KBM-7 (cell line): ENCODE data around the gene ETV6.
A peak's percentile ranks its signal among the peaks of the same experiment; 100 is the strongest.

Experiments
- DNase-seq: peaks from one replicate; pipeline ENCODE4 v3.0.0-alpha.2; 2015
- in situ Hi-C: fragments of 300-500 bp; cut with MboI; formaldehyde crosslinking; loops from 2 replicates; pipeline ENCODE4 v1.14.3; 2020; ENCODE audit warnings: low sequenced_read_pairs, low pct_unique_long_range_greater_than_20kb, mixed read lengths

ETV6 gene

DNA sequence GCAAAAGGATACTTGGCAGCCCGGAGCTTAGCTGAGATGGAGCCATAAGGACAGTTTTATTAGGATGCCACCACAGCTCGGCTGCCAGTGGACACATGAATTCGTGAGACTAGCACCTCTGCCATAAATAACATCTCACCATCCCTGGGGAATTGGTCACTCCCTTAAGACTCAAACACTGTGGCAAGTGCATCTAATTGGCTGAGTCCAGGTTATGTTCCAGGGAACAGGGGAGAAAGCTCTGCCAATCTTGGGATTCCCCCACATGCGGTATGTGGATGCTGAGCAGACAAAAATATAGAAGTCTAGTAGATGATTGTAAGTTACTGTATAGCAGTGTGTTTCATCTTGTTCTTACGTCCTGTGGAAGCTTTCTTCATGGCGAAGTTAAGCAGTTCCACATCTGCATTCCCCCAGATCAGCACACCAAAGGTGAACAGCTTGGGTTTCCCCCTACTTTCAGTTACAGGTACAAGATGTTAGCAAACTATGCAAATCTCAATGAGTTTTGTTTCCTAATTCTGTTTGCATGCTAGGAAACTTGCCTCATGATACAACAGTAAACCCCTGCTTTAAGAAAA is 131.1 kb downstream of the ETV6 start:
- DNase-seq = no peak
- in situ Hi-C loops = no loop called here

DNA sequence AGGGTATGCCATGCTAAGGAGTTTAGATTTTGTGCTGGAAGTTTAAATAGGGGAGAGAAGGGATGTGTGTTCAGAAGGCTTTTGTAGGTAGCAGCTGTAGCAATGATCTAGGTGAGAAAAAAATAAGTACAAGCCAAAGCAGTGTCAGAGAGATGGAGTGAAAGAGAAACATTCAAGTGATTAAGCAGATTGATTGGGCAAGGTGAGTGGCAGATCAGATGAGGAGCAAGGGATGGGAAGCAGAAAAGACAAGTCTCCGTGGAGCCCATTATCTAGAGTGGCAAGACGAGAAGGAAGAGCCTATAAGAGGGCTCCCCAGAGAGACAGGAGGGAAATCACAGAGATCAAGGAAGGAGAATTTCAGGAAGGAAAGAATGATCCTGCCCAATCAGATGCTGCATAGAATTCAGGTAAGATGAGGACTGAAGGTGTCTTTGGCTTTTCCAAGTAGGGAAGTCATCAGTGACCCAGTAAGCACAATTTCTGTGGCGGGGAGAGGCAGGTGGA is 133.5 kb downstream of the ETV6 start:
- in situ Hi-C loops = no loop called here
- no peak for DNase-seq

DNA sequence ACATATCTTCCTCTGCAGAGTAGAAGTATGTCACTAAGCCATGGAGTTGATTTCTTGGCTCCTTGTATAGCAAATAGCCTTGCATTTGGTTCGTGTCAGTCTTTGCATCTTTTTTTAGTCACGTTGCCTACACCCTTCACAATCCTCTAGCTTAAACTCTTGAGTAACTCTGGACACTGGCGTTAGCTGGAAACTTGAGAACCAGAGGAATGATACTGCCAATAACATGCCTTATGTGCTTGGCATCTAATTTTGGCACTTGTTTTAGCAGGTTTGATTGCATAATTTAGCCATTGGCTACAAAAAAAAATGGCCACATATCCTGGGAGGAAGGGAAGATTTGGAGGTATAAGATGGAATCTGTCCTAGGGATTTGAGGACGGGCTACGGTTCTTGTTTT is 136.2 kb downstream of the ETV6 start:
- no peak for DNase-seq
- in situ Hi-C loops = no loop called here

DNA sequence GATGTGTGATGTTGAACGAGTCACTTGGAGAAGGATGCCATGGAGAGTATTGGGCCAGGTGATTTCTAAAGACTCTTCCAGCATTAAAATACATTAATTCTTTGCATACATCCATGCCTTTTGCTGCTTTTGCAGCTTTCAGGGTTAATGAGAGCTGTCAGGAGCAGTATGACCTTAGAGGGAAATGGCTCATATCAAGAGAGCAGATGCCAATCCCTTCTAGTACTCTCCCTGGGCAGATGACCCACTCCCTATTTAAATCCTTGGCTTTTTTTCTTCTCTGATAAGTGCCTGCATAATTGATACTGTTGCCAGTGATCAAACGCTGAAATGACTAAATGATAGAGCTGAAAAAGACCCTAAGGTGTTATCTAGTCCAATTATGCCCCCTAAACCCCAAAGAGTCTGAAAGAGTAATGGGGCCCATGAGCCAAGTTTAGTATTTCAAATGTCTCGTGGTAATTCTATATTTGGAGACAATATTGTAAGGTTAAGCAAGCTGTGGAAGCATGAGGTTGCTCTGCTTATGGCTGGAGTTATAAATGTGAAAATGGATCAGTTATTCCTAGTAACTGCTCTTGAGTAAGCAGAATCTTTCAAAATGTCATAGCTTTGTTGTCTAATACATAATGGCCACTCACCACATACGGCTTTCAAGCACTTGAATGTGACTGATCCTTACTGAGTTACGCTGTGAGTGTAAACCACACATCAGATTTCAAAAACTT is 137.3 kb downstream of the ETV6 start:
- in situ Hi-C loops = no loop called here
- DNase-seq = no peak

DNA sequence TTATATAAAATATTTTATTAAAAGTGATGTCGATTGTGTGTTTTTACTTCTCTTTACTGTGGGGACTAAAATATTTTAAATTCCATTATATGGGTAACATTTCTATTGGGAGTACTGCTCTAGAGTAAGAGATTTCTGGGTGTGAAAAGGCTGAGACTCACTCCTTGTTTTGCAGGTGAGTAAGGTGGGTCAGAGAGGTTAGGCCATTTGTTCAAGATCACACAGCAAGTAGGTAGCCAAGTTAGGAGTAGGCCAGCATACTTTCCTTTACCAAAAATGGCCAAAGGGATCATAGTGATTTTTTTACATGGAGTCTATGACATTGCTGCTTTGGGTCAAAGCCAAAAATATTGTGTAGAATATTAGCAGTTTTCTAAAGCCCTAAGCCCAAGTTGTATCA is 138.0 kb downstream of the ETV6 start:
- DNase-seq = no peak
- in situ Hi-C loops = no loop called here

DNA sequence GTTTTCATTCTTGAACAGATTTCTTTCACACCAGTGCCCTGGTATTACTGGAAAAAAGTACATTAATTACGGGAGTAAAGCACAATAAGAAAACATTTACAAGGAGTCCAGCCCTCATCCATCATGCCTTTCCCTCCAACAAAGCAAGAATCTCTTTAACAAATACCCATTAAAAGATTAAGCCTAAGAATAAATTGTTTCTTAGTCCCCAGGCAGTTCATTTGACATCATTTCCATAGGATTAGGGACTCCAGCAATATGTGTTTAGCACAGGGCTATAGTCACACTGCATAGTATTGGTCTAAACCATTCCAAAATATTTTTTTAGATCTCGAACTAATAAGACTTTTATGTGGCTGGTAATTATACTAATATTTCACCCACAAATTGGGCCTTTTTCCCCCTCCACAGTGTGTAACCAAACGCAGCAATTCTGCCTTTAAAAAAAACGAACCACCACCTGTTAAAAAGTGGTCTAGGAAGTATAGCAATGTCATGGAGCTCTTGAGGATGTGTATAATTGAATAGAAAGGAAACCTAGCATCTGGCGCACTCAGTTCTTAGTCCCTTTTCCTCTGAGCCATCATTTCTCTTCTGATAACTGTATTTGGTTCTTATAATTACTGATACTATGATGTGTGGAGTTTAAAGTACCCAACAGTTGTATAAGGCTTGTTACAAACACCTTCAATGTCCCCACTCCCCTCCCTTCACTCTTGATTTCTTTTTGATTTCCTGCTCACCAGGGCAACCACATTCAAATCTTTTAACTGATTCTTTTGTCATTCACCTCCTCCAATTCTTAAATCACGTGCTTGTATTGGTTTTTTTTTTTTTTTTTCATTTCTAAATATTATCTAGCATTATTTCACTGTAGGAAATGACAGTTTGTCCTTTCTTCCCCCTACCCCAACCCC is 138.7 kb downstream of the ETV6 start:
- no peak for DNase-seq
- in situ Hi-C loops = no loop called here

DNA sequence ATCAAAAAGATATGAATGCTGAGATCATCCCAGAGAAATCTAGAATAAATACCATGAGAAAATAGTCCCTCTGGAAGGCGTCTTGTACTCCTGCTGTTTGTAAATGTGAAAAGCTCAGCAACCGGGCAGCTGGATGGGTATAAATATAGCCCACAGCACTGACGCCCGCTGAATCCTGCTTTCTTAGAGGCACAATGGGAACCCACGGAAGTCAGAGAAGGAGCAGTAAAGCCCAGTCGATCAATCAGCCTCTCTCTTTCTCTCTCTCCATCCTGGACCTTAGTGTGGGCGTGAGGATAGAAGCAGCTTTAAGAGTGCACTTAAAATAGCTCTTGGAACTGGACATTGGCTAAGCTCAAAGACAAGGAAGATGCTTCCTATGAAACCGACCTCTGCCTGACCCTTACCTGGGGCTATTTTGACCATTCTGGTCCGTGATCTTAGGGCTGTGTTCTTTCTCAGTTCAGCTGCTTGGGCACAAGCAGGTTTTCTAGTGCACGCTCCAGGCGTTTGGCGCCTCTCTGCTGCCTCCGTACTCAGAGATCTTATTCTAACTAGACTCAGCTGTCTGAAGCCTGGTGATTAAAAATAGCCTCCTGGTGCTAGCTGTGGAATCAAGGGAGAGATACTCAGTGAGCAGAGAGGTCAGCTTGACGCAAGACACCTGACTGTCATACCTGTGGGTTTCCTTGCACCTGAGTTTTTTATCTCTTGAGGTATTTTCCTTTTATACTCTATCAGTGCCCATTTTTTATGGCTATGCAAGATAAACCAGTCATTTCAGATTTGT is 144.6 kb downstream of the ETV6 start:
- in situ Hi-C loops = no loop called here
- DNase-seq = no peak

DNA sequence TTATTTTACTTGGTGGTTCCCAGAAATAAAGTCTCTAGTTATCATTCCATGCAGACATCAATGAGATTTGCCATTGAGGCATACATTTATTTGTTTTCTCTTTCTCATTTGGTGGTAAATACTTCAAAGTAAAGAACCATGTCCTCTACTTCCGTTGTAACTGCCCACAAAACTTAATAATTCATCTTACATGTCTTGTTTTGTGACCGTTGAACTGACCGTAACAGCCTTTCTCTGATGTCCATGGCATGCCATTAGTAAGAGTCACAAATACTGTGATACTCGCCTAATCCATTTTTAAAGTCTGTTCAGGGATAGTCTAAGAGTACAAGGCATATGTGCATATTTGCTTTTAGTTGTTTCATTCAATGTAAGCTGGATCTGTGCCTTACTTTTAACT is 145.3 kb downstream of the ETV6 start:
- in situ Hi-C loops = no loop called here
- no peak for DNase-seq

DNA sequence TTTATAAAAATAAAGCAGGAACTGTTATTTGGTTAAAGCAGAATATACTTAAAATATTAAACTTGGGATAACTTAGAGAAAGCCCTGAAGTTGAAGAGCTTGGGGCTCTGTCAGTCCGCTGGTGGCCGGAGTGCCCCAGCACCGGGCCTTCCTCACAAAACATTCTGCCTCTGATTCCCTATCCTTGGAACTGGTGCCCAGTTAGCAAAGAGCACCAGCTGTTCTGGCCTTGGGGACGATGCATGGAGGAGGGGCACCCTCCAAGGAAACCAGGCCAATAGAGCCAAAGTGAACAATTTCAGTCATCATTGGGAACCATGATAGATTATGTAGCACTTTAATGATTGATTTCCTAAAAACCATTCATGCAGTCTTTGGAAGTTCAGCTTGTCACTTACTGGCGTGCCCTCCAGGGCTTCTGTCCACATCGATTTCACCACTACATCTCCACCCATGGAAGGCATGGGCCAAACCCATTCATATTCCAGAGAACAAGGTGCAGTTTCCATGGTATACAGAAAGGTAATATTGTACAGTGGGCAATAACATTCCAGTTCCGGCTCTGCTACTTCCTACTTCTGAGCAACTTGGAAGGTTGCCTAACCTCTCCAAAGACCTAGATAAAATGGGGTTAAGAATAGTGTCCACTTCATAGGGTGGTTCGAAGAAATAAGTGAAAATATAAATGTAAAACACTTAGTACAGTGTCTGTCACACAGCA is 145.9 kb downstream of the ETV6 start:
- in situ Hi-C loops = no loop called here
- no peak for DNase-seq

DNA sequence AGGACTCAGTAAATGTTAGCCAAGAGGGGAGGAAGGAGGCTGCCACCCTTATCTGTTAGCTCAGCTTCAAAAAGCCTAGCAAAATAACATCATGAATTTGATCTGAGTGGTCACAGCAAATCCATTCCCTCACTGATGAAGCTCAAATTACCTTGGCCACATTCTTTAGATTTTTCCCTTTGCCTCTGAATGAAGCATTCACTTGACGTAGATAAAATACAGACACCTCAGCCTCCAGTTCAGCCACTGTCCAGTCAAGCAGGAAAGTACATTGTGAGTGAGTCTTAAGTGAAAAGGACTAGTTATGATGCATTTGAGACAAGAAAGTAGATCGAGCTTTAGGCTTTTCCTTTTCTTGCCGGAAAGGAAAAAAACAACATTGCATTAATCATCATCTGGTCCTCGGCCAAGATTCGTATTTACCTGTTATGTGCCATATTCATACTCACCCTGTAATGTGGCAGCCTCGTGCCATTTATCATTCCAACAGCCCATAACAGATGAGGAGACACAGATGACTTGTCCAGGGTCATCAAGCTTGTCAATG is 146.5 kb downstream of the ETV6 start:
- in situ Hi-C loops = no loop called here
- DNase-seq = no peak

DNA sequence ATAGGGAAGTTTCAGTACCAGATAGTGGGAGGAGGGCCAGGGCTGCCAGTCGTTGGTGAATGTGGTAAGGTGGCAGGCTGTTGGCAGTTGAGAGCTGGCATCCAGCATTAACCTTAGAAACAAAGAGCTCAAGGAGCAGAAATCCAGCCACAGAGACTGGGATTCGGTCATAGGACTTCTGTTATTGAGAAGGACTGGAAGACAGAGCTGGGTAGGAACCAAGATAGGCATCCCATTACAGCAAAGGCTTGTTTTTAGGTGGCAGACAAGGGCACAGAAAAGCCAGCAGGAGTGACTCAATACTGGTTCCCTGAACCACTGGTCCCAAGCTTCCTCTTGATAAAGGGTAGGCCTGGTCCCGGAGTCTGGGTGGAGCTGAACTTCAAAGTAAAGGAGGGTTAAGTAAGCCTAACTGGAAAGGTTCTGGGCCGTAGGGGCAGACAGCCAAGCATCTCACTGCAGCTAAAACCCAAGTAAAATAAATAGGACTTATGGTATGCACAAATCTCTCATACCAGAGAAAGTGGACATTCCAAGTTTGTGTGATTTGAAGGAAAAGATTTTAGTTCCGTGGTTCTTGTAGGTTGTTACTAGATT is 147.9 kb downstream of the ETV6 start:
- in situ Hi-C loops = no loop called here
- DNase-seq = peak; percentile 47

DNA sequence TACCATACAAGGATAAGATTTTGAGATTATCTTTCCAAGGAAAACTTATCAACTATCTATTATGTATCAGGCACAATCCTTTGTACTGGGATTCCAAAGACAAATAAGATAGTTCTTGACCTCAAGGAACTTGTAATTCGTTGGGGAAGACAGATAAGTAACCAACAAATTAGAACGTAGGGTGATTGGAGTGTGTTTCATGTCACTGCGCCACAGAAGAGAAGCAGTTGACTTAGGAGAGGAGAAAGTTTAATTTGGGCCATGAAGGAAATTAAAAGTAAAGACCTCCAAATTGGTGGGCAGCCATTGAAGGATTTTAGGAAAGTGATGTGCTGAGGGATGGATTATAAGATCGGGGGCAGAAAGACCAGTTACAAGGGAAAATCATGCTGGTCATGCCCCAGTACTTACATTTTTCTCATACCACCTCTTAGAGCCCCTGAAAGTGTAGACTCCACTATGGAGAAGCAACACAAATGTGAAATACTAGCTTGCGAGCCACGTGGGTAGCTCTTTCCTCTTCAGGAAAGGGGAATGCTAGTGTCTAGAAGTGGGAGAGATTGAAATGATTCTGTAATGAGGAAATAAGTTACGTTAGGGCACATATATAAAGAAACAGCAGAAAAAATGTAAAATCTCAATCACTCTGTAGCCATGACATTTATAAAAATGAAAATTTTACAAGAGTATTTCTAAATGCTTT is 148.7 kb downstream of the ETV6 start:
- in situ Hi-C loops = no loop called here
- DNase-seq = no peak

DNA sequence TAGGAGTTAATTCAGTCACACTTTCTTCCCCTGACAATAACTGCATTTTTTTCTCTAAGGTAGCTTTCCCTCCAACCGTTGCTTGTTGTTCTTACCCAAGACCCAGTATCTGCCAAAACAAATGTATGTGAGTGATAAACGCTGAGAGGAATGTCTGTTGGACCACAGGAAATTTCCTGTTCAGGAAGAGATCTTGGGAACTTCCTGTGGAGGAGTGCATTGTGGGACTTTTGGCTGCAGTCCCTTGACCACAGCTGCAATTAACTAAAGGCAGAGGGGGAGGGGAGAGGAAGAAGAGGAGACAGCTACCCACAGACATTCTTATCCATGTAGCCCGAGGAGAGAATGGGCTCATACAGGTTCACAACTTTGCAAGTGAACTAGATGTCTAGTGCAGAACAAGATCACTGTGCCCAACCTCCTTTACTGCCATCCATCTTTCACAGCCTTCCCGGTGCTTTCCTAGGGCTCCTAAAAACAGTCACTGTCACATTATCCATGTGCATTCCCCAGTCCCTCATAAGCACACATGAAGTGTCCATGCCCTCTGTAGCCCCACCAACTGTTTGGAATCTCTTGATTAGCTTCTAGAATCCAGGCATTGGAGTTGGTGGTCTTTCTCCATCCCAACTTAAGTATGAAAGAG is 149.5 kb downstream of the ETV6 start:
- DNase-seq = peak; percentile 99
- in situ Hi-C loops = no loop called here

DNA sequence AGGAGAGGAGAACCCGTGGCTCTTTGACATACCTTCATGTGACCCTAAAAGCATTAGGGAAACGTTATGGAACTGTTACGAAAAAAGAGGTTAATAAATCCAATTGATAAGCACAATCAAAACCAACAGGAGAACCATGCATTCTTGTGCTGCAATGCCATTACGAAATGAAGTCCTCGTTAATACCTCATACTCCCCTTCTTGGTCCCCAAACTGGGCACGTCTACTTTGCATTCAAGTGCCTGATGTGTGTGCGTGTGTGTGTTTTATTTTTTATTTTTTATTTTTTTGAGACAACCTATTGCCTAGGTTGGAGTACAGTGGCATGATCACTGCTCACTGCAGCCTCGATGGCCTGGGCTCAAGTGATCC is 150.0 kb downstream of the ETV6 start:
- in situ Hi-C loops = no loop called here

DNA sequence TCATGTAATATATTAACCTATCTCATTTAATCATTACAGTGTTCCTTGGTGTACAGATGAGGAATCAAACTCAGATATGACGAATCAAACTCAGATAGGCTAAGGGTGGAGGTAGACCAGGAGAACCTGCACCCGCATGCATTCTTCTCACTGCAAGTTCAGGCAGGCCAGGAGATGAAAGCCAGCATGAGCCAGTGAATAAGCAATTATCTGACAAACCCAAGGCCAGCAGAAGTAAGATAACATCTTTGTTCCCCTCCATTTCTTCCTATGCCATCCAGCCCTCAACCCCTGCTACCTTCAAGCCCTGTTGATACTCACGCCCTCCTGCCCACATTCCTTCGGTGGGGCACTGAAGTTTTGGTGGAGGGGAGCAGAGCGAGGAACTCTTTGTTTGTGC is 152.2 kb downstream of the ETV6 start:
- peak; percentile 70 for DNase-seq
- in situ Hi-C loops = no loop called here

More for the DNA sequence above, 150.0 kb downstream of the ETV6 start:
- DNase-seq = no peak

DNA sequence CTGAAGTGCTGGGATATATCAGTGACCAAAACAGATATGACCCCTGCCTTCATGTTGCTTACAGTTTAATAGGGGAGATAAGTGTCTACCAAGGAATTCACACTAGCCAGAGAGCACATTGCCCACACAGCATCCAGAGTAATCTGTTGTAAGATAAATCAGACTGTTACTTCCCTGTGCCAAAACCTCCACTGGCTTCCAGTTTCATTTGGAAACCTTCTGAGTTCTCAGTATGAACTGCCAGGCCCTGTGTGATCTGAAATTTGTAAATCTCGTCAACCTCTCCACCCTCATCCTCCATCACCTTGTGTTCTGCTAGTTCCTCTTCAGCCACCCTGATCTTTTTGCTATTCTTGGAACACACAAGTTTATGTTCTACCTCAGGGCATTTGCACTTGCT is 154.7 kb downstream of the ETV6 start:
- DNase-seq = no peak
- in situ Hi-C loops = no loop called here

DNA sequence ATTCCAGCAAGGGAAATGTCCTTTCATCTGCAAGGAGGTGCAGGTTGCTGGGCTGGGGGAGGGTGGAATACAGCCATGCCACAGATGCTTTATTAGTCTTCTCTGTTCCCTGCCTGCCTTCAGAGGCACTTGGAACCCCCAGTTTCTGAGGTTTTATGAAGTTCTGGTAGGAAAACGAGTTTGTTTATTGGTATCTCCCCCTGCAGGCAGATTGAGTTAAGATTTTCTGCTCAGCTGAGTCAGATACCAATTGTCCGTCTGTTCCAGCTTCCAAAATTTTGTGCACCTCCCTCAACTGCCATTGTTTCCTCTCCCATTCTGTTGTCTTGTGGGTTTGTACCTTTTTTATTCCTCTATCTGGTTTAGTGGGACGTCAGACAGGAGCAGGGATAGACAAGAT is 155.6 kb downstream of the ETV6 start:
- DNase-seq = peak; percentile 51
- in situ Hi-C loops = no loop called here
